PC-9 (cell line): ENCODE results near the gene PIK3R2. TPM values are rescaled to one million over a fixed set of nuclear protein-coding genes. Genes with fewer than 3 reads are reported as not detected.

ENCODE experiments used
- BruUV-seq: library from RNA; stranded (reverse); fragments of 400-500 nt; replicated peaks from 2 replicates; lab custom pipeline; 2021; lab: Mats Ljungman, UMichigan
- CTCF ChIA-PET: fragments of 300-600 bp; sonication (Branson Sonifier 250); formaldehyde crosslinking; loops from one replicate; lab custom pipeline; 2022; ENCODE audit warnings: antibody characterized with exemption; lab: Charles Lee
- POLR2A ChIA-PET: fragments of 300-600 bp; sonication (Branson Sonifier 250); formaldehyde crosslinking; loops from one replicate; lab custom pipeline; 2022; ENCODE audit warnings: antibody characterized with exemption; ENCODE audit not compliant: unreplicated experiment; lab: Charles Lee
- DNase-seq, 2 experiments: peaks; one replicate each; pipeline versions ENCODE4 v3.0.0 to v3.0.0-alpha.2; 2015 to 2022; ENCODE audit warnings: mixed read lengths in 1 of 2
- H2AFZ ChIP-seq: fragments of 200-600 bp; sonication (generic); 2 replicates; pipeline ENCODE4 v1.8.1; 2017; ENCODE audit warnings: antibody characterized with exemption
- H3F3A ChIP-seq: fragments of 200-600 bp; sonication (generic); 2 replicates; pipeline ENCODE4 v1.8.1; 2017; ENCODE audit warnings: antibody characterized with exemption, mild to moderate bottlenecking, low read depth; ENCODE audit not compliant: insufficient read depth
- H3K27ac ChIP-seq: fragments of 200-600 bp; sonication (generic); 2 replicates; pipeline ENCODE4 v1.6.1; 2016; ENCODE audit warnings: mixed run types
- H3K27me3 ChIP-seq: fragments of 200-600 bp; sonication (generic); 2 replicates; pipeline ENCODE4 v1.6.1; 2016; ENCODE audit warnings: low read depth, mixed run types; ENCODE audit not compliant: insufficient read depth
- H3K36me3 ChIP-seq: fragments of 200-600 bp; sonication (generic); 2 replicates; pipeline ENCODE4 v1.6.1; 2016; ENCODE audit warnings: low read depth, mixed run types
- H3K4me1 ChIP-seq: fragments of 200-600 bp; sonication (generic); replicated peaks from 2 replicates; pipeline ENCODE4 v1.6.1; 2016; ENCODE audit warnings: mixed run types; ENCODE audit not compliant: insufficient read depth
- H3K4me2 ChIP-seq: fragments of 200-600 bp; sonication (generic); 2 replicates; pipeline ENCODE4 v1.6.1; 2017; ENCODE audit warnings: mixed run types
- H3K4me3 ChIP-seq: fragments of 200-600 bp; sonication (generic); 2 replicates; pipeline ENCODE4 v1.6.1; 2016; ENCODE audit warnings: mixed run types
- H3K79me2 ChIP-seq: fragments of 200-600 bp; sonication (generic); 2 replicates; pipeline ENCODE4 v1.6.1; 2017; ENCODE audit warnings: low read depth, mixed run types
- H3K9me2 ChIP-seq: fragments of 200-600 bp; sonication (generic); 2 replicates; pipeline ENCODE4 v1.8.1; 2017; ENCODE audit warnings: mild to moderate bottlenecking; ENCODE audit not compliant: insufficient read depth
- H3K9me3 ChIP-seq: fragments of 200-600 bp; sonication (generic); 2 replicates; pipeline ENCODE4 v1.8.1; 2016; ENCODE audit warnings: low read depth; ENCODE audit not compliant: insufficient read depth
- H4K20me1 ChIP-seq: fragments of 200-600 bp; sonication (generic); 2 replicates; pipeline ENCODE4 v1.8.1; 2017; ENCODE audit not compliant: insufficient read depth
- EZH2 ChIP-seq: fragments of 200-600 bp; sonication (generic); IDR thresholded peaks from 2 replicates; pipeline ENCODE4 v1.8.0; 2017; ENCODE audit warnings: antibody characterized with exemption, low read depth
- intact Hi-C: fragments of 100-400 bp; cut with micrococcal nuclease; formaldehyde crosslinking; loops from one replicate; pipeline ENCODE4 v1.10.0; 2022; ENCODE audit not compliant: unreplicated experiment
- total RNA-seq: library from RNA; stranded (reverse); gene quantifications from 2 replicates; pipeline ENCODE4 v1.2.3, GENCODE V29; 2021
- TF ChIP-seq, protein P1 (sequence below): fragments of 200-600 bp; sonication (generic); conservative IDR thresholded peaks from 2 replicates; pipeline ENCODE4 v1.6.1; 2017; ENCODE audit warnings: mixed run types, antibody characterized with exemption, mild to moderate bottlenecking, moderate library complexity

Gene PIK3R2
- total RNA-seq, 1 experiment from 2014 or later: 61.8 TPM

DNA sequence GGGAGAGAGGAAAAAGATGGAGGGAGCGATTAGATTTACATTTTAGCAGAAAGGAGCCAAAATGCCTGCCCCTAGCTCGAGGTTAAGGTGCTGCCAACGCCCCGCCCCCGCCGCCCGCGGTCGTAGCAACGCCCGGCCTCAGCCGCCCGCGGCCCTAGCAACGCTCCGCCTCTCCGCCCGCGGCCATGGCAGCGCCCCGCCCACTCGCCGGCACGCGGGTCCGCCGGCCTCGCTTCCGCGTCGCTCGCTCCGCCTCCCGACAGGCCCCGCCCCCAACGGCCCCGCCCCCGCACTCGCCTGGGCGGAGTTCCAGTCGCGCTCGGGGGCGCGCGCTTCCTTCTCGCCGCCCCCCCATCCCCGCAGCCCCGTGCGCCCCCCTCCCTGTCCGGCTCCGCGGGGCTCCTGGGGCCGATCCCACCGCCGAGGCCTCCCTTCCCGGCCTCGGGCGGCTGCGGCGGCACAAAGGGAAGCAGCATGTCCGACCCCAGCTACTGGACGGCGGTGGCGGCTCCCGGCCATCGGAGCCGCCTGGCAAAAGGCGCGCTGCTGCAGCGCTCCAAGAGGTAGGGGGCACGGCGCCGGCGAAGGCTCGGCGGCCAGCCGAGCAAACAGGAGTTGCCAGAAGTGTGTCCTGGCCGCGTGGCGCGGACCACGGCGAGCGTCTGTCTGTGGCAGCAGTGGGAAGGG, 35.1 kb upstream of the PIK3R2 start:
- peak; percentile 60 to 95 for DNase-seq

DNA sequence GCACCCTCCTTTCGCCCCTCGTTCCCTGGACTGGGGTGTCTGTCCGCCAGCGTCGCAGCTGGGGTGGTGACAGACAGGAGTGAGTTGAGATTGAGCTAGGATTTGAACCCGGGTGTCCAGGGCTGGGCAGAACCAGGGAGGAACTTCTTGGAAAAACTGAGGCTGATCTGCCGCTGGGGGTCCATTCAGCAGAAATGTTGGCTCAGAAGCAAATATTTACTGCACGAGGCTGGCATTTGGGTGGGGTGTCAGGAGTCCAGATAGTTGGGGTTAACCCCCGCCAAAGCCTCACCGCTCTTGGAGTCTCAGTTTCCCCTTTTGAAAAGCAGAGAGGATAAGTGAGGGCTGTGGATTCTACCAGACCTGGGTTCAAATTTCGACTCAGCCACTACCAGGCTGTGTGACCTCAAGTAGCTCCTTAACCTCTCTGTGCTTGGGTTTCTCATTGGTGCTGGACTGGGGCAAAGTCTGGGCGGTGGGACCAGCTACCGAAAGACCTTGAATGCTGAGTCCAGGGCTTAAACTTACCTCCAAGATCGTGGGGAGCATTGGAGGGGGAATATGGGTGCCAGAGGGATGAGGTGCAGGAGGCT, 34.4 kb upstream of the PIK3R2 start:
- Histone ChIP-seq H3K4me1 (peaks cover 9% of the 10 kb centered on the region; the same call in 1 of the 2 replicates), H4K20me1 (peaks cover 8% of the 10 kb centered on the region), H3K4me2 (peak overlapping the region; percentile 92), H3K4me3 (peak overlapping the region; percentile 64), H2AFZ (peak overlapping the region; percentile 89), H3F3A (peaks cover 9% of the 10 kb centered on the region; the same call in 1 of the 2 replicates), H3K27me3 (no peaks in the 10 kb centered on the region), H3K9me2 (no peaks in the 10 kb centered on the region), H3K27ac (no peak overlapping the region), H3K9me3 (no peaks in the 10 kb centered on the region), H3K79me2 (no peaks in the 10 kb centered on the region), H3K36me3 (no peaks in the 10 kb centered on the region)
- TSS peak; percentile 19 for BruUV-seq
- ChIA-PET POLR2A (no interaction called here), CTCF (interaction anchor here (0.5 to 0.6 kb wide), 2 partner anchors 90 to 214 kb away, joined by 3 to 4 read pairs; no protein-coding TSS in a partner anchor)
- no peak for DNase-seq
- intact Hi-C loops: no loop called here
- TF ChIP-seq, protein P1, sequence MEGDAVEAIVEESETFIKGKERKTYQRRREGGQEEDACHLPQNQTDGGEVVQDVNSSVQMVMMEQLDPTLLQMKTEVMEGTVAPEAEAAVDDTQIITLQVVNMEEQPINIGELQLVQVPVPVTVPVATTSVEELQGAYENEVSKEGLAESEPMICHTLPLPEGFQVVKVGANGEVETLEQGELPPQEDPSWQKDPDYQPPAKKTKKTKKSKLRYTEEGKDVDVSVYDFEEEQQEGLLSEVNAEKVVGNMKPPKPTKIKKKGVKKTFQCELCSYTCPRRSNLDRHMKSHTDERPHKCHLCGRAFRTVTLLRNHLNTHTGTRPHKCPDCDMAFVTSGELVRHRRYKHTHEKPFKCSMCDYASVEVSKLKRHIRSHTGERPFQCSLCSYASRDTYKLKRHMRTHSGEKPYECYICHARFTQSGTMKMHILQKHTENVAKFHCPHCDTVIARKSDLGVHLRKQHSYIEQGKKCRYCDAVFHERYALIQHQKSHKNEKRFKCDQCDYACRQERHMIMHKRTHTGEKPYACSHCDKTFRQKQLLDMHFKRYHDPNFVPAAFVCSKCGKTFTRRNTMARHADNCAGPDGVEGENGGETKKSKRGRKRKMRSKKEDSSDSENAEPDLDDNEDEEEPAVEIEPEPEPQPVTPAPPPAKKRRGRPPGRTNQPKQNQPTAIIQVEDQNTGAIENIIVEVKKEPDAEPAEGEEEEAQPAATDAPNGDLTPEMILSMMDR: no peak
- TF ChIP-seq EZH2: no peak

More for the DNA sequence above, 35.1 kb upstream of the PIK3R2 start:
- Histone ChIP-seq H3F3A (peaks cover 13% of the 10 kb centered on the region; the same call in 1 of the 2 replicates), H3K27me3 (no peaks in the 10 kb centered on the region), H3K4me2 (peak overlapping the region; percentile 92), H2AFZ (peak overlapping the region; percentile 89), H3K27ac (no peak overlapping the region), H3K4me1 (peaks cover 9% of the 10 kb centered on the region; the same call in 1 of the 2 replicates), H4K20me1 (peaks cover 7% of the 10 kb centered on the region), H3K36me3 (no peaks in the 10 kb centered on the region), H3K9me2 (no peaks in the 10 kb centered on the region), H3K79me2 (no peaks in the 10 kb centered on the region), H3K9me3 (no peaks in the 10 kb centered on the region), H3K4me3 (peak overlapping the region; percentile 64)
- CTCF ChIA-PET: interaction anchor here (0.5 to 0.7 kb wide), 3 partner anchors 91 to 214 kb away, joined by 3 to 4 read pairs (median 4); no protein-coding TSS in a partner anchor
- intact Hi-C loops: no loop called here
- TF ChIP-seq, protein P1: no peak
- no peak for TF ChIP-seq EZH2
- POLR2A ChIA-PET: interaction anchor here (0.7 to 0.8 kb wide), 2 partner anchors 74 to 164 kb away, joined by 3 to 8 read pairs; partner anchors contain the start of gene JUND
- BruUV-seq: no TSS peak

DNA sequence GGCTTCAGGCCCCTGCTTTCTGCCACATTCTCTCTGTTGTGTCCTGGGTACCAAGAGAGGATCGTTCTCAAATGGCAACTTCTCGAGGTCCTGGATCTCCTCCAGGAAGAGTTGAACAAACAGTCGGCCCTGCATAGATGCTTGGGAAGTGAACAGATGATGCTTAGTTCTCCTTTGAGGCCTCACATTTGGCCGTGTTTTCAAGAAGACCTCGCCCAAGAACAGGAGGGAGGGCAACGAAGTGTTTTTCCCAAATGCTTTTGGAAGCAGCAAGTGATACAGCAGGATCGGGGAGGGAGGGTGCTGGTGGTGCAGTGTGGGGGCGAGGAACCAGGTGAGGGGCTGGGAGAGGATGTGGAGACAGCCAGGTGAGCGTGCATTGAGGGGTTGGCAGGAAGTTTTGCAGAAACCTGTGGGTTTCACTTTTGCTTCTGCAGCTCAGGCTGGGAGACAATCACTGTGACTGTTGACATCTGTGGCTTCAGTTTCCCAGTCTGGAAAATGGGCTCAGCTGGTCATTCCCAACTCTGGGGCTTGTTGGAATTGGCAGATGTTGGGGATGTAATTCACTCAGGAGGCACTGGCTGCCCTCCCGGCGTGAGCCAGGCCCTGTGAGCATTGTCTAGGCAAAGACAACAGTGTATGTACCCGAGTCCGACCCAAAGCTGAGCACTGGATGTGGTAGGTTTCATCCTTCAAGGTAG, 33.8 kb upstream of the PIK3R2 start:
- Histone ChIP-seq H3K9me3 (no peaks in the 10 kb centered on the region), H3K4me3 (no peak overlapping the region), H3K27me3 (no peaks in the 10 kb centered on the region), H4K20me1 (peaks cover 8% of the 10 kb centered on the region), H3K79me2 (no peaks in the 10 kb centered on the region), H2AFZ (no peak overlapping the region), H3K36me3 (no peaks in the 10 kb centered on the region), H3K9me2 (no peaks in the 10 kb centered on the region), H3K4me1 (peaks cover 9% of the 10 kb centered on the region; the same call in 1 of the 2 replicates), H3F3A (0 out of 2 replicates have a peak, but pooled peaks cover 9% of the 10 kb centered on the region), H3K27ac (no peak overlapping the region), H3K4me2 (0 out of 2 replicates have a peak overlapping the region, but pooled peaks have one; percentile 92)
- TF ChIP-seq EZH2: no peak
- TF ChIP-seq, protein P1: no peak
- DNase-seq: no peak
- intact Hi-C loops: no loop called here
- ChIA-PET CTCF (no interaction called here), POLR2A (no interaction called here)
- BruUV-seq: no TSS peak
